SW480 (cell line): Measurements from ENCODE around the gene ACTR10.

ENCODE experiments used
- DNase-seq: peaks from one replicate; pipeline ENCODE4 v3.0.0-alpha.2; 2016; ENCODE audit warnings: low spot score

The ACTR10 gene

DNA sequence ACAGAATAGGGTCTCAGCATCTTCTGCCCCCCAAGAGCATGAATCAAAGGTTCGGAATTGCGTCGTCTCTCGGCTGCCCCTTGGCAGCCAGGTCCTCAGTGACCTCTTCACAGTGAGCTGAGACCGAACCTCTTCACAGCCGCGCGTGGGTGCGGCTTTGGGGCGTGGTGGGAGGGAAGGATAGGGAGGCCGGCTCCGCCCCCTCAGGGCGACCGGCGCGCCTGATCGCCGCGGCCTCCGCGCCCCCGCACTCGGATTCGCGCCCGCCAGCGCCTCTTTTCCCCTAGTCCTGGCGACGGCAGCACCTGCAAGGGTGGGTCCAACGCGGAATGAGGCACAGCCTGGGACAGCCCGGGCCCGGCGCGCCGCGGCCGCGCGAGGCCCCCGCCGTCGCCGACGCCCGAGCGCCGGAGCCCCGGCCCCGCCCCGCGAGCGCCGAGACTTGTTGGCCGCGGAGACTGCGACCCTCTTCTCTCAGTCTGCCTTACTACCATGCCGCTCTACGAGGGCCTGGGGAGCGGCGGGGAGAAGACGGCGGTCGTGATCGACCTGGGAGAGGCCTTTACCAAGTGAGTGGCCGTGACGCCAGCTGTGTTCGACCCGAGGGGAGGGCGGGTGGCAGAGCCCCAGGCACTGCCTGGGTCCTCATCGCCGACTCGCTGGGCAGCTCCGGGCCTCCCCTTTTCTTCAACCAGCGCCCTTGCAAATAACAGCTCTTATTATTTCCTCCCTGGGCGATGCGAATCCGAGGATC lies at the start of gene ACTR10:
ACTR10 (plus strand) TSS at position 424 of the 754 bp plus-strand sequence; CDS start at position 493, 69 bp downstream.
- DNase-seq = peak; percentile 93

DNA sequence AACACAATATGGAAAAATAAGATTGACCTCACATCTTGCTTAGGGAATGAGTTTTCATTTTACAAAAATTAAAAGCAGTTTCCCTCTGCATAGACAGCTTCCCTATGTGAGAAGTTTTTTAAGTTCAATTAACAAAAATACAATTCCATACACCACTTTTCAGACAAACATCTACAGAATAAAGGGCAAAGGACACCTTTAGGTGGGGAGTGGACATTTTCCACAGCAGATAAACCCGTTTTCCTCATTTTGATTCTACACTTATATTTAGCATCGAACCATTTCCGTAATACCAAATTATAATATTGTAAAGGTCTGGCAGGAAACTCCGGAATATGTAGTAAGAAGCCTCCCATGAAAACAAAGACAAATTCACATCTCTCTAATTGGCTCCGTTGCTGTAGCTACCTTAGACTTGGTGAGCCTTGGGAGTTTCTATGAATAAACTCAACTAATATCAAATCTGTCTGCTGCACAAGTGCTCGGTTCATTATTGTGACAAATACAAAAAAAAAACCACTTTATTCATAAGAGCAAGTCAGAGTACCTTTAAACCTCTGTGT lies 49.6 kb upstream of the ACTR10 start:
- no peak for DNase-seq

DNA sequence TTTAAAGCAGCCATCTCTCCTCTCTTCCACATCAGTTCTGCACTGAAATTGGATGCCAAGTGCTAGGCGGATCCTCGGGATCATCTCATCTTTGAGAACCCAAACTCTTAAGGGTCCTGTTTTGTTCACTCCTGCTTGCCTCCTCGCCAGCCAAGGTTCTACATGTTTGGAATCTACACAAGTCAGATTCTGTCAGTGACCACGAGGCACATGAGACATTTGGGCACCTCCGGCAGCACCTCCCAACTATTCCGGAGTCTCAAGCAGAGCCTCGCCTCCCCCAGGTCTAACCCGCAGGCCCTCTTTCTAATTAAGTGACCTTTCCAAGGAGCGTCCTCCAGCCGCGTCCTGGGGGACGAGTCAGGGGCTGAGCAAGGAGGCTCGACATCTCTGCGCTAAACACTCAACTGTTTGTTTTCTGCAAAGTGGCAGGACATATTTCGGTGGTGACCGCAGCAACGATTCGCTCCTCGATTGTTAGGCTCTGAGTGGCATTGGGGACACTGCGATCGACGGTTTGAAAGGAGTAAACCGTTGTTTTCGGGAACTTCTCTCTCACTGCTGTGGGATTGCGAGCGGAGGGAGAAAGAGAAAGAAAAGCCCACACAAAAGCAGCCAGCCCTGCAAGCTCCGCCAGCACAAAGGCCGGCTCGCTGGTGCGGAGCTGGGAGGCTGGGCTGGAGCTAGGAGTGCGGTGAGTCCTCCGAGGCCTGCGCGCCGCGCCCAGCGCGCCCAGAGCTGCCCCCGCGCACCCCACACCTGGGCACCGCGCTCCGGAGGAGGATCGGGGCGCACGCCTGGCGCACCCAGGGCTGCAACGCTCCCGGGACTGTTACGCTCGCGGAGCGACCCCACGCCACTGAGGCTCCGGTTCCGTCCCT lies 48.6 kb upstream of the ACTR10 start:
- peak; percentile 21 for DNase-seq

DNA sequence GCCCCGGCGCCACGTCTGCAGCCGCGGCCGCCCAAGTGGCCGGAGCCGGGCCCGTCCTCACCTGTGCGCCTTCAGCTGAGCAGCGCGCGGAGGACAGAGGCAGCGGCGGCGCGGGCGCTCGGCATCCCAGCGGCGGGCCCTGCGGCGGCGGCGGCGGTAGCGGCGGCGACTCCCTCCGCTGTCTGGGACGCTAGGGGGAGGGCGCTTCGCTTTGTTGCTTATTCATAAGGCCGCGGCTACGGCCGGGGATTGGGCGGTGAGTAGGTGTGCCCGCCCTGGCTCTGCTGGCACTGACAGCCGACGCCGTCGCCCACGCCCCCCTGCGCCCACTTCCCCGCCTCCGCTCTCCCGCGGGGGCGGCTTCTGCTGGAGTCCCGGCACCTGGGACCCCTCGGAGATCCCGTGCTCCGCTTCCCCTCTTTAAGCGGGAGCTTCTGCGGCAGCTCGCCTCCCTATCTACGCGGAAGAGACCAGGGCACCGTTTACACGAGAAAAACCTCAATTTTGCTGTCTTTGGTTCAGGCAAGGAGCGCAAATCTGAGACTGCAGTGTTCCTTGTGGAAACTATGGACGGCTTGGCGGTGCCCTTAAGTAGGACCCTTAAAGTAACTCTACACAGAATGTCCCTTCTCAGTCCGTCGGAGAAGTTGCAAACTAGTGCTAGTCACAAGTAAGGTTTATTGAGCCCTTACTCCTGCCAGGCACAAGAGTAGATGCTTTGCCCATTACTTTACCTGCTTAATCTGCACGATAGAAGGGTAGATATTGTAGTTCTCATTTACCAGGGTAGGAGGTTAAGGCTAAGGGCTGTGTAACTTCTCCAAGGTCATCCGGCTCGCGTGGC lies 47.7 kb upstream of the ACTR10 start, which contains the start of gene ARMH4:
ARMH4 (minus strand) TSS at position 200 of the 844 bp plus-strand sequence. CDS start 12,855 bp downstream, outside the sequence.
- DNase-seq = peak; percentile 74

DNA sequence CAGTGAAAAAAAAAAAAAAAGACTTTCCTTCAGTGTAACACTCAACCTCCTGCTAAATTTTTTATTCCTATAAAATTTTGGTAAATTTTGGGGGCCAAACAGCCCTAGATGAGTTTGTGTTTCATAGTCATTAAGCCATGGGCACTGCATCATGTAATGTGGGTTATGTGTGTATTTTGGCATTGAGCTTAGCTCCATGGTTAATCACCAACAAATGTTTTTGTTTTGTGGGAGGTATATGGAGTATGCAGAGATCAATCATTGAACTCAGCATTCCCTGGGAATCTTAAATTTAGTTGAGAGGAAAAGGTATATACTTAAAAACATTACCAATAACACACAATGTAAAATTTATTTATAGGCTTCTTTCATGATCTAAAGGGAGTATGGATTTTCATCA lies 39.4 kb upstream of the ACTR10 start:
- DNase-seq = no peak

DNA sequence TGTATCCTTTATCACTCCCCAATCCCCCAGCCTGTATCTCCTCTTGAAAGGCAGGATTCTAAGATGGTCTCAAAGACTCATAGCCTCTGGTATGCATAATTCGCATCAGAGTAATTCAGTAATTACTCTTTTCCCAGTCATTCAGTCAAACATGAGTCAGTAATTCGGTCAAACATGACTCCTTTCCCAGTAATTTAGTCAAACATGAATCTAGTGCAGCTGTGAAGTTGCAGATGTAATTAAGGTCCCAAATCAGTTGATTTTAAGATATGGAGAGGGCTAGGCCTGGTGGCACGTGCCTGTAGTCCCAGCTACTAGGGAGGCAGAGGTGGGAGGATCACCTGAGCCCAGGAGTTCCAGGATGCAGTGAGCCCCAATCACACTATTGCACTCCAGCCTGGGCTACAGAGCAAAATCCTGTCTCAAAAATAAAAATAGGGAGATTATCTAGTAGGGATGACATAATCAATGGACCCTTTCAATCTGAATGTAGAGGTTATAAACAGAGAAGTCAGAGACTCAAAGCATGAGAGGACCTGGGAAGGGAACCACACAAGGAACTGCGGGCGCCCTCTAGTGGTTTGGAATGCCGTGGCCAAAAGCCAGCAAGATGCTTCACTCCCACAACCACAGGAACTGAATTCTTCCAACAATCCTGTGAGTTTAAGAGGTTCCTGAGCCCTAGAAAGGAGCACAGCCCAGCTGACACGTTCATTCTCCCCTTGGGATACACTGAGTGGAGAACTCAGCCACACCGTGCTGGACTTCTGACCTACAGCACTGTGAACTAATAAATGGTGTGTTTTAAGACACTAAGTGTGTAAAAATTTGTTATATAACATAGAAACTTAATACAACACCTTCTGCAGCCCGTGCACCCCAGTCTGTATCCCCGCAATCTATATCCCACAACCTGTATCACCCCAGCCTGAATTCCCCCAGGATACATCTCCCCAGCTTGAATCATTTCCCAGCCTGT lies 33.7 kb upstream of the ACTR10 start:
- peak; percentile 67 for DNase-seq

DNA sequence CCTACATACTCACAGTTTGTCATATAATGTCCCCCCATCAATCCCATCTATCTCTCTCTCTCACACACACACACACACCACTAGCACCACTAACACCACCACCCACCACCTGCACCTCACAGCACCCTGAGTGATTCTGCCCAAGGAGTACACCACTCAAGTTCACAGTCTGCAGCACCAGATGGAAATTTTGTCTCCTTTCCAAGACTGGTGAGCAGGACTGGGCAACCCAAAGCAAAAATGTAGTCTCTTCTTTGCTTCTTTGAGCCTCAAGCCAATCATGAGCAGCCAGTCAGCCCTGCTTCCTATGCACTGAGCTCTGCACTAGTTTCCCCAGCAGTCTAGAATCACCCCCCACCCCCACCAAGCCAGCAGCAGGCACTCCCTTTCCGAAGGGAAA lies 32.9 kb upstream of the ACTR10 start:
- no peak for DNase-seq

DNA sequence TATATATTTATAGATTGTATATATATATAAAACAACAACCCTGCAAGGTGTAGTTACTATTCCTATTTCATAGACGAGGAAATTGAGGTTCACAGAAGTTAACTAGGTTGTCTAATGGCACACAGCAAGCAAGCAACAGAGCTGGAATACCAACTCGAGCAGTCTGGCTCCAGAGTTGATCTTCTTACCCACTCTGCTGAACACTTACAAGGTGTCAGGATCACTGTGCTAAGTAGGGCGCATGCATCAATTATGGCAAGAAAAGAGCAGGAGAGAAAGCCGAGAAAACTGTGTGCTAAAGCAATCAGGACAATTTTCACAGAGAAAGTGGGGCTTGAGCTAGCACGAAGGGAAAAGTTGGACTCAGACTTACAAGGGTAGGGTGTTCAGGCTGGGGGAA lies 32.1 kb upstream of the ACTR10 start:
- no peak for DNase-seq

DNA sequence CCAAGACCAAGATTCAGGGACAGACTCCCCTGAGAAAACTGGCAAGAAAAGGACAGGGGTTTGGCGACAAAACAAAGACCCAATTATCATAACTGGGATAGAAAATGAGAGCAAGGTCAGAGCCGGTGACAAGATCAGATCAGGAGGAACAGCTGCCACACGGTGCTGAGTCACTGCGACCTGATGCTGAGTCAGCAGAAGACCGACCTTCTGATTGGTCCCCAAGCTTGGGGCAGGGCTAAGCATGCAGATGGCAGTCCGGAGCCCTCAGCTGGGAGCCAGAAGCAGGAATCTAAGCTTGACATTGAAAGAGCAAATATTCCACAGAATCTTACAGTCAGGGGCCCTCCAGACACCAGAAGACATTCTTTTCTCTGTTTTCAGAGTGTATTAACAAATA lies 28.9 kb upstream of the ACTR10 start:
- DNase-seq = peak; percentile 83

DNA sequence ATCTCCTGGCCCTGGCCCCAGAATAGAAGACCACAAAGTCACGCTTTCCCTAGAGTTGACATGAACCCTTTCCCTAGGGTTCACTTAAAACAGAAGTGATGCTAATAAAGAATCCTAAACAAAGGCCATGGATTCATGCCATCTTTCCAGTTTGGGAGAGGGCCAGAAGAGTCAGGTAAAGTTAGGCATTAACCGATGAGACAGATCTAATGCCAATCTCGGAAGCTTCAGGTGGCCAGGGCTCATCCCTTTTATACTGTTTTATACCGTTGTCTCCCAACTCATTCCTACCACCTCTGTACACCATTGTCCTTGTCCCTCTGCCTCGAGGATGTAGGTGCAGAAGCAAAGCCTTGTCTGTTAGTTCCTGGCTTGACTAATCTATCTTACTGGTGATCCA lies 22.8 kb upstream of the ACTR10 start:
- no peak for DNase-seq

DNA sequence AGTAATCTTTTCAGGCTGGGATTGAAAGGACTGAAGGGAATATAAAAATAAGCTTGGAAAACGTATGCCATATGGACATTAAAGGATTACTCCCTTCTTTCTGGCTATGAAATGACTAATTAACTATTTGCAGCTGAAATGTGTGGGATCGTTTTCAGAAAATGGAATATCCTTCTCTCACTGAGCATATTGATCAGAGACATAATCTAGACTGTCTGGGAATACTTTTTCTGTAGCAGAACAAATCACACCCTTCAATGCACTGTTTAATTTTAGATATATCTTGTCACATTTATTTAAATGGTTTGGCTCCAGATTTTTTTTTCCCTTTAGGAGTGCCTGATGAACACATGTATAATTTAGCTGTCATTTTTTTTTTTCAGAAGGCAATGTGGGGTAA lies 10.8 kb upstream of the ACTR10 start:
- no peak for DNase-seq

DNA sequence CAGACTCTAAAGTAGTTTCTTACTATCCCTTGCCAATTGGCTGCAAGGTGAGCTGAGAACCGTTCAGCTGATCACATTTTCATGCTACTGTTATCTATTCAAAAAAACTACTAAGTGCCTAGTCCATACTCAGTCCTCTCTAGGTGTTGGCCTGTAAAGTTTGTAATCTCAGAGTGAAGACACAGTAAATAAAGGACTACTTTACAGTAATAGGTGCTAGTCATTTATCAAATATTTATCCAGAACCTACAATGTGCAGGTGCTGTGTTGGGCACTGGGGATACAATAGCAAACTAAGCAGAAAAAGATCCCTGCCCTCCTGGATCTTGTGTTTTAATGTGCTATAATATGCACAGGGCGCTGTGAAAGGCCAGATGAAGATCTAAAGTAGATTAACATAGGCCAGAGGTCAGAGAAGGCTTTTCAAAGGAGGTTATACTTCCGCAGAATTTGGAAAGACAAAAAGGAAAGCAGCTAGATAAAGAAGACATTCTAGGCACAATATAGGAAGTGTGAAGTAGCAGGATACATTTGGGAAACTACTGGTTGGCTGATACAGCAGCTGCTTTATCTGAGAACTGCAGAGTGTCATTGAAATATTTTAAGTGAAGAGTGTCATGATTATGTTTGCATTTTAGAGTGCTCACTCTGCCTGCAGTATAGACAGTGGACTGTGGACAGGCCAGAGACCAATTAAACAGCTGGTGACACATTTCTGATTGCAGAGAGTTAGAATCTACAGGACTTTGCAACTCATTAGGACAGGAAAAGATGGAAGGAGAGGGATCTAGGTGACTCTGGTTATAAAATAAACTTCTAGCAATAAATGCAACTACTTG lies 8.0 kb upstream of the ACTR10 start:
- DNase-seq = no peak

DNA sequence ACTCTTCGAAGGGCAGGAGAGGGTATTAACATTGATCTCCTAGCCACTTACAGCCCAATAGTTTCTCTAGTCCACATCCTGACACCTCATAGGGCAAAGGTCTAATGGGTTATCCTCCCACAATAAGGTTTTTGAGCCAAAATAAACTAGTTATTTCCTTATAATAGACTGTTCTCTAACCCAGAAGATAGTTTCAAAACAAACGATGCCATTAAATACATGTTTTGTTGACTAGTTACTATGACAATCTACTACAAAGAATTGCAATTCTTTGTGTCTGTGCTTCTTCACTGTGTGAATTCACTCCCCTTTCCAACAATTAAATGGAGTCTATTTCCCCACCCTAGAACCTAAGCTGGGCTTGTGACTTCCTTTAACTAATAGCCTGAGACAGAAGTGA lies 6.4 kb upstream of the ACTR10 start:
- DNase-seq = no peak

DNA sequence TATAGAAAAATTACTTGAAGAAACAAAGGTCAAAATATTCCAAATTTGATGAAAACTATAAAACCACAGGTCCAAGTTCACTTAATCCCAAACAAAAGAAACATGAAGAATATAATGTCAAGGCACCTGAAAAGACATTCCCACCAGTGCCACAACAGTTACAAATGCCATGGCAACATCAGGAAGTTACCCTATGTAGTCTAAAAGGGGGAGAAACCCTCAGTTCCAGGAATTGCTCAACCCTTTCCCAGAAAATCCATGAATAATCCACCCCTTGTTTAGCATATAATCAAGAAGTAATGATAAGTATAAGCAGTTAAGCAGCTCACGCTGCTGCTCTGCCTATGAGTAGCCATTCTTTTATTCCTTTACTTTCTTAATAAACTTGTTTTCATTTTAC lies 3.8 kb upstream of the ACTR10 start:
- DNase-seq = no peak

DNA sequence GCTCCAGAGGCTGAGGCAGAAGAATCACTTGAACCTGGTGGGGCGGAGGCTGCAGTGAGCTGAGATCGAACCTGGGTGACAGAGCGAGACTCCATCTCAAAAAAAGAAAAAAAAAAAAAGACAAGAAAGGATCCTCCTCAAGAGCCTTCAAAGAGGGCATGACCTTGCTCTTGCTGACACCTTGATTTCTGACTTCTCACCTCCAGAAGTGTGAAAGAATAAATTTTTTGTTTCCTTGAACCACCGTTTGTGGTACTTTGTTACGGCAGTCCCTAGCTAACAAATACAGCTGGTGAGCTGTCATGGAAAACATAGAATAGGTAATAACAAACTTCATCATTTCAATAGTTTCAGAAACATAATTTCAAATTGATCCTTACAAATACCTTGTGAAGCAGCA lies 1.9 kb upstream of the ACTR10 start:
- DNase-seq = no peak

DNA sequence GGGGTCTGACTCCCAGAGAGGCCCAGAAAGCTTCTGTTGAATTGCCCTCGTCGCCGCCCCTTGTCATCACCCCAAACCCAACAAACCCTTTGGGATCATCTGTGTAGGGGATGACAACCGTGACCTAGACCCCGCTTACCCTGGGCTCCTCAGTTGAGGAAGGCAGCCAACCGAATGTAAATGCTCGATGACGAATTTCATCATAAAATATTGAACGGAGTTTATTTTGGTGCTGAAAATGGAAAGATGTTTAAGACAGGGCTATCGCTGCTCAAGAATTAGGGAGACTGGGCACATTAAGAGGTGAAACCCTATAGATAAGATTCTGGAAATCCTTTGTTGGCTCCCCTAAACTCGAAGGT lies 512 bp downstream of the ACTR10 start:
- DNase-seq = no peak

DNA sequence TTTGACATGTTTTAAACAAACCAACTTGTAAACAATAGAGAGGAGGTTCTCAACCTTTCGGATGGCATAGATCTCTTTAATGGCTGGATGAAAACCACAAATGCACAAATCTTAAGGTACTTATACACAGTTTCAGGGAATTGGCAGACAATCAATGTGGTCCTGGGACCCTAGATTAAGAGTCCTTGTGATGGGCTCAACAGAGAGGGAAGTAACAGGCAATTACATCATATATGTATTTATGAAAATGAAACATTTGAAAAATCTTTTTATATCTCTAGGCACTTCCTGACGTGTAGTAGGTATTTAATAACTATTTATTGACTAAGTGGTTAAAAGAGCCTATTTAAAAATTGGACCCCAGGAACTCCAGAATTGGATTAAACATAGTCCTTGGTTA lies 897 bp downstream of the ACTR10 start:
- no peak for DNase-seq

DNA sequence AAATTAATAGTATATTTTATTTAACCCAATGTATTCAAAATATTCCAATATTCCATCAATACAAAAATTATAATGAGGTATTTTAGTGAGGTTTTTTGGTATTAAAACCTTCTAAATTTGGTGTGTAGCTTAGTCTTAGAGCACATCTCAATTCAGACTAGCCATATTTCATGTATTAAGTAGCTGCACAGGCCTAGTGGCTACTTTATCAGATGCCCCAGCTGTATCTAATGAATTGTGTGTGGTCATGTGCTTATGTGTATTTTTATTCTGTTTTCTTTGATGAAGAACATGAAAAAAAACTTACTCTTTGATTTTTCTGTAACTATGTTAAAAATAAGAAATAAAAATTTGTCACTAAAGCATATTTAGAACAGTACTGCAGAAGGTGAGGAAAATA lies 13.2 kb downstream of the ACTR10 start:
- no peak for DNase-seq

DNA sequence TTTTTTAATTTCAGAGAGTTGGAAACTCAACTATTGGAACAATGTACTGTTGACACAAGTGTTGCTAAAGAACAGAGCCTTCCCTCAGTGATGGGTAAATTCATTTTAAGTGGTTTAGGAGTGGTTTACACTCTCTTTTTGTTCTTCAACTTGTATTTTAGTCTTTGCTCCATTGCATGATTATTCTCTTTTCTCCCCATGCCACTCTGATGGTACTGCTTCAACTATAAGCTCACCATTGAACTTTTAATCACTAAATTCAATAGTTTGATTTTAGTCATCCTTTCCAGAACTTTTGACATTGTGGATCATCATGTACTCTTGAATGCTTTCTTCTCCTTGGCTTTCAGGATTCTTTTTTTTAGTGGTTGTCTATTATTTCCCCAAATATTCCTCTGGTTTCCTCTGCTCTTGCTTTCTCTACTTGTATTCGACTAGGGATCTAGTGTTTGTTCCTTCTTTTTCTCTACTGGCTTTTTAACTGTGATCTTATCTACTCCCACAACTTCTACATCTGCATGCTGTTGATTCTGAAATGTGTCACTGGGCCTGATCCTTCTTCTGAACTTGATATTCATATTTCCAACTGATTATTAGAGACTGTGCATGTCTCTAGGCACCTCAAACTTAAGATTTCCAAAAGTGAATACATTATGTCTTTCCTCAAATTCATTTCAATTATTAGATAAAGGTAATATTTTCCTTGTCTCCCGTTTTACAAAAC lies 15.4 kb downstream of the ACTR10 start:
- DNase-seq = no peak
